Posterior cingulate gyrus (tissue), 11 donors: ENCODE data around the gene INHBE.
"Not testable (repeated sequence)": the region's sequence is repeated elsewhere in the genome, so short reads cannot be mapped to it uniquely, and the experiment has no call there.

Source experiments
- DNase-seq, 10 donors: peaks; one replicate each; pipeline versions ENCODE4 v3.0.0 to v3.0.0-alpha.2; 2020 to 2021; ENCODE audit warnings: mixed read lengths in 3 of 10
- intact Hi-C: fragments of 100-400 bp; cut with DNase I; formaldehyde crosslinking; loops from one replicate; pipeline ENCODE4 v1.15.1; 2023

Gene INHBE

DNA sequence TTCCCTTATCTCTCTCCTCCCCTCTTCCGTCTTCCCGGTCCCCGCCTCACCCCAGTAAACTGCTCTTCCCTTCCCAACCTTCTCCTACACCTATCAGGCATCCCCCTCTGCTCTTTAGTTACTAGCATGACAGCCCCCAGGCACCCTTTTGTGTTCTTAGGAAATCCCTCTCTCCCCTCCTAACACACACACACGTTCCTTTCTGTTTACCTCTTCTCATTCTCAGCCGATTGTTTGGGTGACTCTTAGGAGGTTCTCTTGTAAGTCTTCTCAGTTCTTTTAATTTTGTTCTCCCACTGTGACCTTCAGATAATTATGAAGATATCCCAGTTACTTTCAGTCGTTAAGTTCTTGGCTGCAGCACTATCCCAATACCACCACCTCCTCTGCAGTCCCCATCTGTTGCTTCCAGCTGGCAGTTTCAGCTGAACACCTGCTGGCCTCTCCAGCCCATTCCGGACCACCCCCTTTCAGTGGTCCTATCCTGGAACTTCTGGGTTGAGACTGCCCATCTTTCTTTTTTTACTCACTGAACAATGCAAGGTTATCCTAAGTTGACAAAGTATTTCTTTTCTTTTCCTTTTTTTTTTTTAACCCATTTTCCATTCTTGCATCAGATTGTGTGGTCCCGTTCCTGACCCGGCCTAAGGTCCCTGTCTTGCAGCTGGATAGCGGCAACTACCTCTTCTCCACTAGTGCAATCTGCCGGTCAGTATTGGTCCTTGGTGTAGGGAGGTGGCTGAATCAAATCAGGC lies 33.5 kb downstream of the INHBE start:
- intact Hi-C loops: loop anchor here (2.0 kb wide), 2 partner anchors 30 kb away; partner anchors contain the start of gene GLI1
- peak in 1 of 10 donors; percentile 42 for DNase-seq

- intact Hi-C loops: loop anchor here (2.0 kb wide), 2 partner anchors 30 kb away; partner anchors contain the start of gene GLI1
Observed at GRCh38 chr12:57489157-57489641, 34.1 kb downstream of the INHBE start.

DNA sequence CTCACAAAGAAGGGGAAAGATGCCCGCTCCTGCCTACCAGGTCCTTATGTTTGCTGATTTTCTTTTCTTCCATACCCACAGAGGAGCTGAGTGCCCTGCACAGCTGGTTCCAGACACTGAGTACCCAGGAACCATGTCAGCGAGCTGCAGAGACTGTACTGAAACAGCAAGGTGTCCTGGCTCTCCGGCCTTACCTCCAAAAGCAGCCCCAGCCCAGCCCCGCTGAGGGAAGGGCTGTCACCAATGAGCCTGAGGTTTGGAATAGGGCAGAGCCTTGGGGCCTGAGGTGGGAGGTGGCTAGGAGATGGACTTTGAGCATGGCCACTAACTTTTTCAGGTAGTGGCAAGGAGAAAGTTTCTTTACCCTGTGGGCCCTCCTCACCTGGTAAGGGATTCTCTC lies 35.0 kb downstream of the INHBE start:
- intact Hi-C loops: no loop called here
- DNase-seq: peak in 1 of 10 donors; percentile 38

More at GRCh38 chr12:57489157-57489641, 34.1 kb downstream of the INHBE start:
- DNase-seq: peak in 1 of 10 donors; percentile 14

GRCh38 chr12:57491393-57492280 lies 36.5 kb downstream of the INHBE start:
- intact Hi-C loops: no loop called here
- DNase-seq: no peak

GRCh38 chr12:57495051-57495701 lies 40.1 kb downstream of the INHBE start:
- DNase-seq, intact Hi-C loops: not testable (repeated sequence)

DNA sequence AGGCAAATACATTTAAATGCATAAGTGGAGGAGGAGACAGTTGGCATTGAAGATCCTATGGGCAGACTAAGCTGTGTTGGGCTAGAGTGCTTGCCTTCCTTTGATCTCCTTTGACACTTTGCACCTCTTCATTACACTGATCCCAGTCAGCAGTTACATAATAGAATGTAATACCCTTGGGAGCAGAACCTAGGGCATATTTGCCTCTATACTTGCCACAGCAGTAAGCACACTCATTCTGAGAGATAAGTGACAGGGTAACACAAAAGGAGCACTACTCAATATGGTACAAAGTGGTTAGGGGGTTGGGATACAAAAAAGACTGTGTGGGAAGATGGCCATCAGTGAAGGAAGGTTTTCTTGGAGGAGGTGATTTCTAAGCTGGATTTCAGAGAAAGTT lies 41.7 kb downstream of the INHBE start:
- DNase-seq: no peak
- intact Hi-C loops: no loop called here

GRCh38 chr12:57497223-57498131 lies 42.4 kb downstream of the INHBE start:
- no peak for DNase-seq

DNA sequence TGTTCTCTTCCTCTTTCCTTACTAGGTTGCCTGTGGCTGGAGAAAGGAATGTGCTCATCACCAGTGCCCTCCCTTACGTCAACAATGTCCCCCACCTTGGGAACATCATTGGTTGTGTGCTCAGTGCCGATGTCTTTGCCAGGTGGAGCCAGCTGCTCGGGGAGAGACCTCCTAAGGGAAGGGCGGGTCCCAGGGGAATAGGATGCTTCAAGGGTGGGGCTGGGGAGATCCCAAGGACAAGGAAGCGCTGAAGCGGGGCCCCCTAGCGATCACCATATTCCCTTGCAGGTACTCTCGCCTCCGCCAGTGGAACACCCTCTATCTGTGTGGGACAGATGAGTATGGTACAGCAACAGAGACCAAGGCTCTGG lies 43.0 kb downstream of the INHBE start:
- DNase-seq: no peak
- intact Hi-C loops: no loop called here

More at GRCh38 chr12:57497223-57498131, 42.4 kb downstream of the INHBE start:
- intact Hi-C loops: no loop called here

DNA sequence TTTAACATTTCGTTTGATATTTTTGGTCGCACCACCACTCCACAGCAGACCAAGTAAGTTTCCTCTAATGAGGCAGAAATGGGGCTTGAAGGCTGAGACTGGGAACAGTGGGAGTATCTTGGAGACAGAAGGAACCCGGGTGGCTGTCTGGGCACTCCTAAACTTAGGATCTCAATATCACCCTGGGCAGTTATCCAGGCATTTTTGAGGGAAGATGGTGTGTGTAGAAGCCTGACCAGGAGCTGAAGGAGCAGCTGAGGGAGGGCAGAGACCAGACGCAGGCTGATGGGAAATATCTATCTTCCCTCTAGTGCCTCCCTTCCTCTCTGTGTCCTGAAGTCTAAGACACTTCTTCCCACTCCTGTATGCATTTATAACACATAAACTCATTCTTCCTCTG lies 43.5 kb downstream of the INHBE start:
- intact Hi-C loops: no loop called here
- no peak for DNase-seq

DNA sequence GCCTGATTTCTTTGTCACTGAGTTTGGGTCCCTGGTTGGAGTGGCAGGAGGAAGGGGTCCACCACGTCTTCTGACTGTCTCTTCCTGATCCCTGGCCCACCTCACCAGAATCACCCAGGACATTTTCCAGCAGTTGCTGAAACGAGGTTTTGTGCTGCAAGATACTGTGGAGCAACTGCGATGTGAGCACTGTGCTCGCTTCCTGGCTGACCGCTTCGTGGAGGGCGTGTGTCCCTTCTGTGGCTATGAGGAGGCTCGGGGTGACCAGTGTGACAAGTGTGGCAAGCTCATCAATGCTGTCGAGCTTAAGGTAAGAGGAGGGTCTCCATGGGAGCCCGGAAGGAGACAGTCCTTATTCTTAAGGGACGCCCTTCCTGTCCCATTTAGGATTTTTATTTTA lies 45.1 kb downstream of the INHBE start:
- intact Hi-C loops: no loop called here
- DNase-seq: no peak

DNA sequence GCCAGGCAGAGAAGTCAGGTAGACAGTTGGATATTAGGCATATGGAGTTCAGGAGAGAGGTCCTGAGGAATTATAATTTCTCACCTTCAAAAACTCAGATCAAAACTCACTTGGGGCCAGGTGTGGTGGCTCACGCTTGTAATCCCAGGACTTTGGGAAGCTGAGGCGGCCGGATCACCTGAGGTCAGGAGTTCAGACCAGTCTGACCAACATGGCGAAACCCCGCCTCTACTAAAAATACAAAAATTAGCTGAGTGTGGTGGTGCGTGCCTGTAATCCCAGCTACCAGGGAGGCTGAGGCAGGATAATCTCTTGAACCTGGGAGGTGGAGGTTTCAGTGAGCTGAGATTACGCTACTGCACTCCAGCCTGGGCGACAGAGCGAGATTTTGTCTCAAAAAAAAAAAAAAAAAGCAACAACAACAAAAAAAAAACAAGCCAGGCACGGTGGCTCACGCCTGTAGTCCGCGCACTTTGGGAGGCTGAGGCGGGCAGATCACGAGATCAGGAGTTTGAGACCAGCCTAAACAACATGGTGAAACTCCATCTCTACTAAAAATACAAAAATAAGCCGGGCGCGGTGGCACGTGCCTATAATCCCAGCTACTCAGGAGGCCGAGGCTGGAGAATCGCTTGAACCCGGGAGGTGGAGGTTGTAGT lies 47.3 kb downstream of the INHBE start:
- intact Hi-C loops, DNase-seq: not testable (repeated sequence)

- intact Hi-C loops, DNase-seq: not testable (repeated sequence)
Observed at GRCh38 chr12:57506541-57506940, 51.4 kb downstream of the INHBE start.
